Osteoblast (primary cell): ENCODE data around the gene MAP3K5. TPM values are rescaled to one million over a fixed set of nuclear protein-coding genes. Genes with fewer than 3 reads are reported as not detected.

ENCODE experiments used
- DNase-seq: peaks from one replicate; pipeline ENCODE4 v3.0.0; 2011; ENCODE audit warnings: low spot score, mixed read lengths; ENCODE audit not compliant: insufficient read length; ENCODE audit errors: missing footprints
- H2AFZ ChIP-seq: 2 replicates; pipeline ENCODE4 v1.6.0; 2011; ENCODE audit warnings: mild to moderate bottlenecking, low read length
- H3K27ac ChIP-seq: 2 replicates; pipeline ENCODE4 v1.5.1; 2011; ENCODE audit warnings: mild to moderate bottlenecking, low read depth, low read length, moderate library complexity
- H3K27me3 ChIP-seq: 2 replicates; pipeline ENCODE4 v1.6.0; 2012; ENCODE audit warnings: mild to moderate bottlenecking, control low read depth, inconsistent platforms, low read length, moderate library complexity; ENCODE audit not compliant: insufficient read depth
- H3K36me3 ChIP-seq: 2 replicates; pipeline ENCODE4 v1.5.1; 2011; ENCODE audit warnings: mild to moderate bottlenecking, low read length, control low read depth, moderate library complexity; ENCODE audit not compliant: insufficient read depth
- H3K4me1 ChIP-seq: 2 replicates; pipeline ENCODE4 v1.5.1; 2011; ENCODE audit warnings: mild to moderate bottlenecking, low read length, control low read depth, moderate library complexity; ENCODE audit not compliant: insufficient read depth
- H3K4me2 ChIP-seq: 2 replicates; pipeline ENCODE4 v1.6.0; 2011; ENCODE audit warnings: mild to moderate bottlenecking, low read length; ENCODE audit not compliant: insufficient read depth
- H3K4me3 ChIP-seq: fragments of 200-600 bp; sonication (generic); 3 replicates; pipeline ENCODE4 v1.5.1; 2012; ENCODE audit warnings: mild to moderate bottlenecking, low read length, inconsistent platforms; ENCODE audit not compliant: insufficient read depth
- H3K79me2 ChIP-seq: 2 replicates; pipeline ENCODE4 v1.6.0; 2012; ENCODE audit warnings: mild to moderate bottlenecking, low read length, control low read depth, inconsistent platforms; ENCODE audit not compliant: insufficient read depth
- H3K9me3 ChIP-seq: 2 replicates; pipeline ENCODE4 v1.5.1; 2011; ENCODE audit warnings: low read depth, low read length, control low read depth
- H4K20me1 ChIP-seq: 2 replicates; pipeline ENCODE4 v1.6.0; 2012; ENCODE audit warnings: mild to moderate bottlenecking, low read length, control low read depth; ENCODE audit not compliant: insufficient read depth
- total RNA-seq: library from RNA; depleted of rRNA; stranded (reverse); fragments of >200 nt; gene quantifications from 2 replicates; pipeline ENCODE4 v1.2.3, GENCODE V29; 2012
- TF ChIP-seq, protein P1 (sequence below): IDR thresholded peaks from 2 replicates; pipeline ENCODE4 v1.5.1; 2011; ENCODE audit warnings: mild to moderate bottlenecking, low read depth, low read length, moderate library complexity; ENCODE audit errors: extremely low read depth

The MAP3K5 gene
- total RNA-seq, 1 donor = 8.3 TPM

DNA sequence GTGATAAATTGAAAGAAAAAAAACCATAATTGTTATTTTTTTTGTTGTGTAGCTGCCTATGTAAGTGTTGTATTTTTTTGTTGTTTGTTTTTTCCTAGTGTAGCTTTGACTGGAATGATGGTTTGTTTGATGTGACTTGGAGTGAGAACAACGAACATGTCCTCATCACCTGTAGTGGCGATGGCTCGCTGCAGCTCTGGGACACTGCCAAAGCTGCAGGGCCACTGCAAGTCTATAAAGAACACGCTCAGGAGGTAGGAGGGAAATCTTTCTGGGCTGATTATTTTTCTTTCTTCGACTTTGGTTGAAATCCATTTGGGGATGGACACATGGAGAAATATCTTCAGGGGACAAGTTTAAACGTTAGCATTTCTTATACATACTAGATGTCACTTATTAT, 33.9 kb upstream of the MAP3K5 start:
- TF ChIP-seq, protein P1, sequence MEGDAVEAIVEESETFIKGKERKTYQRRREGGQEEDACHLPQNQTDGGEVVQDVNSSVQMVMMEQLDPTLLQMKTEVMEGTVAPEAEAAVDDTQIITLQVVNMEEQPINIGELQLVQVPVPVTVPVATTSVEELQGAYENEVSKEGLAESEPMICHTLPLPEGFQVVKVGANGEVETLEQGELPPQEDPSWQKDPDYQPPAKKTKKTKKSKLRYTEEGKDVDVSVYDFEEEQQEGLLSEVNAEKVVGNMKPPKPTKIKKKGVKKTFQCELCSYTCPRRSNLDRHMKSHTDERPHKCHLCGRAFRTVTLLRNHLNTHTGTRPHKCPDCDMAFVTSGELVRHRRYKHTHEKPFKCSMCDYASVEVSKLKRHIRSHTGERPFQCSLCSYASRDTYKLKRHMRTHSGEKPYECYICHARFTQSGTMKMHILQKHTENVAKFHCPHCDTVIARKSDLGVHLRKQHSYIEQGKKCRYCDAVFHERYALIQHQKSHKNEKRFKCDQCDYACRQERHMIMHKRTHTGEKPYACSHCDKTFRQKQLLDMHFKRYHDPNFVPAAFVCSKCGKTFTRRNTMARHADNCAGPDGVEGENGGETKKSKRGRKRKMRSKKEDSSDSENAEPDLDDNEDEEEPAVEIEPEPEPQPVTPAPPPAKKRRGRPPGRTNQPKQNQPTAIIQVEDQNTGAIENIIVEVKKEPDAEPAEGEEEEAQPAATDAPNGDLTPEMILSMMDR = no peak
- DNase-seq = no peak
- Histone ChIP-seq H3K27ac (no peak overlapping the region), H3K79me2 (no peaks in the 10 kb centered on the region), H3K9me3 (no peaks in the 10 kb centered on the region), H2AFZ (no peak overlapping the region), H3K27me3 (no peaks in the 10 kb centered on the region), H4K20me1 (no peaks in the 10 kb centered on the region), H3K36me3 (peaks cover 12% of the 10 kb centered on the region), H3K4me3 (no peak overlapping the region), H3K4me1 (peaks cover 6% of the 10 kb centered on the region), H3K4me2 (no peak overlapping the region)

DNA sequence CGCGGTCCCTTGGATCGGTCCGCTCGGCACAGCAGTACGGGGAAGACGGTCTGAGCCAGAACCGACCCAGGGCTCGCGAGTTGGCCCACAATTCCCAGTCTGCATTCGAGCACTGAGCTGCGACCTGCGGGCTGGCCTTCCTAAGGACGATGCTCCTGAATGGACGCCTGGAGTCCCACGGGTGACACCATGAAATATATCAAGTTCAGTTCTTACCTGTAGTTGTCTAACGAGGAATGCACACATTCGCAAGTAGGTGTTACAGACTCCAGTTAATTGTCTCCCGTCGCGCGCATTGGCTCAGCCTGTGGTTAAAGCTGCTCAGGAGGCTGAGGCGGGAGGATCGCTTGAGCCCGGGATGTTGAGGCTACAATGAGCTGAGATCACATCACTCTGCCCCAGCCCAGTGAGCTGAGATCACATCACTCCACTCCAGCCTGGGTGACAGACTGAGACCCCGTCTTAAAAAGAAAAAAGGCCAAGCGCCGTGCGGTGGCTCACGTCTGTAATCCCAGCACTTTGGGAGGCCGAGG, 30.9 kb upstream of the MAP3K5 start:
- TF ChIP-seq, protein P1 = no peak
- no peaks in the 10 kb centered on the region for H4K20me1 ChIP-seq
- no peaks in the 10 kb centered on the region for H3K27me3 ChIP-seq
- peak overlapping the region; percentile 95 for H3K4me2 ChIP-seq
- H3K79me2 ChIP-seq = no peaks in the 10 kb centered on the region
- DNase-seq = peak; percentile 80
- H3K27ac ChIP-seq = peak overlapping the region; percentile 78
- peak overlapping the region; percentile 96 for H2AFZ ChIP-seq
- no peaks in the 10 kb centered on the region for H3K9me3 ChIP-seq
- H3K4me1 ChIP-seq = peaks cover 6% of the 10 kb centered on the region
- peak overlapping the region; percentile 83 for H3K4me3 ChIP-seq
- peaks cover 10% of the 10 kb centered on the region for H3K36me3 ChIP-seq

DNA sequence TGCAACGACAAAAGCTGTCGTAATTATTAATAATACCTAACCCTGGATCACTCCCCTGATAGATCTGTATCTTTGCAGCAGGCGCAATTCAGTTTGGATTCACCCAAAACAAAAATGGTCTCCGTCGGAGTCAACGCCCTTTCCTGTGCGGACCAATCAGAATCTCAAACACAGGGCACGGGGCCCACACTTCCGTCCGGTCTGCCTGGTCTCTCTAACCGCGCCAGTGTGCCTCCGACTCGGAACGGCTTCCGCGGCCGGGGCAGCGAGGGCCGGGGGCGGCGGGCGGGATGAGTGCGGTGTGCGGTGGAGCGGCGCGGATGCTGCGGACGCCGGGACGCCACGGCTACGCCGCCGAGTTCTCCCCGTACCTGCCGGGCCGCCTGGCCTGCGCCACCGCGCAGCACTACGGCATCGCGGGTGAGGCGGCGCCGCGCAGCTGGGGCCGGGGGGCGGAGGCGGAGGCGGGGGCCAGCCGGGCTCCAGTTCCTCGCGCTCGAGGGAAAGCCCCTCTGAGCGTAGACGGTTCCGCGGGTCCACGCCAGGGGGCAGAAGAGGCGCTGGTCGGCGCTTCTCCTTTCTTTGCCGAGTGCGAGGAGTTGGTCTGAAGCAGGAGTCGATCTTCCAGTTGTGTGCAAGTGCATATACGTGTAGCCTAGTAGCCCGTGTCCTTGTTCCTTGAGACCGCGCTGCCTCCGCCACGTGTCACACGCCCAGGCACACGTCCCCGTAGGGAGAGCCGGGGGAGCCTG, 30.3 kb upstream of the MAP3K5 start, which contains the start of gene PEX7:
Gene PEX7, plus strand, starts transcription at position 217 of the 752 bp plus-strand sequence. Its CDS starts 74 bp downstream, at position 291.
- Histone ChIP-seq H2AFZ (peak within 1 kb of the TSS; percentile 96), H3K4me2 (peak within 1 kb of the TSS; percentile 95), H3K4me1 (peaks cover 6% of the 10 kb centered on the region), H3K36me3 (peaks cover 7% of the 10 kb centered on the region), H3K79me2 (no peaks in the 10 kb centered on the region), H3K27me3 (no peaks in the 10 kb centered on the region), H3K27ac (peak within 1 kb of the TSS; percentile 78), H4K20me1 (no peaks in the 10 kb centered on the region), H3K9me3 (no peaks in the 10 kb centered on the region), H3K4me3 (peak within 1 kb of the TSS; percentile 83)
- TF ChIP-seq, protein P1 = peak; percentile 57
- peak; percentile 96 for DNase-seq

DNA sequence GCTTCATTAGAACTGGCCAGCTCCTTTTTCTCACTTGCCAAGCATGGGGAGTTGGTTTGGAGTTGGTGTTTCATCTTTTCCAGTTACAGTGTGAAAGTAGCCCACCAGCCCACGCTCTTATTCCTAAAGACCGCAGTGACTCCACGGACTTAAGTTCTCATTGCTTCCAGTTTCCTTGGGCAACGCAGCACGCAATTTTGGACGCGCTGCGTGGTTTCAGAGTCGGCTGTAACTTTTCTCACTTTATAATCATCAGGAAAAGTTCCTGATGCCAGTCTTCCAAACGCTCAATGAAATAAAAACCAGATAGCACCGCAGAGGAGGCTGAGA, 29.7 kb upstream of the MAP3K5 start:
- TF ChIP-seq, protein P1 = no peak
- Histone ChIP-seq H3K4me3 (peak overlapping the region; percentile 83), H4K20me1 (no peaks in the 10 kb centered on the region), H3K27me3 (no peaks in the 10 kb centered on the region), H3K4me2 (peak overlapping the region; percentile 95), H3K4me1 (peaks cover 6% of the 10 kb centered on the region), H2AFZ (peak overlapping the region; percentile 96), H3K79me2 (no peaks in the 10 kb centered on the region), H3K9me3 (no peaks in the 10 kb centered on the region), H3K36me3 (peaks cover 7% of the 10 kb centered on the region), H3K27ac (peak overlapping the region; percentile 78)
- no peak for DNase-seq
